HL-60 (cell line): ENCODE results near the gene NPPC.

Experiments used
- CTCF ChIP-seq: IDR thresholded peaks from one replicate; pipeline ENCODE4 v1.5.1; 2011; ENCODE audit warnings: low read length, control low read depth, inconsistent platforms; ENCODE audit not compliant: insufficient read depth
- GABPA ChIP-seq: IDR thresholded peaks from 2 replicates; pipeline ENCODE4 v1.6.1; 2012; ENCODE audit warnings: low read depth
- REST ChIP-seq: IDR thresholded peaks from 2 replicates; pipeline ENCODE4 v1.6.1; 2012; ENCODE audit warnings: low read depth; ENCODE audit not compliant: insufficient replicate concordance

- no peak for TF ChIP-seq CTCF
- TF ChIP-seq REST, result no peak
- no peak for TF ChIP-seq GABPA
Measured at GRCh38 chr2:231914077-231914690, 12.0 kb downstream of the NPPC start.
